Stimulated activated CD4-positive, alpha-beta T cell treated with anti-CD3 and anti-CD28 coated beads, Interleukin-2, amount 100 ng/mL, for 48 hours (primary cell): Measurements from ENCODE around the gene PLK5.
A peak's percentile ranks its signal among the peaks of the same experiment; 100 is the strongest.
"Not testable (repeated sequence)": the region's sequence is repeated elsewhere in the genome, so short reads cannot be mapped to it uniquely, and the experiment has no call there.

Experiments
- DNase-seq, 2 donors: peaks; one replicate each; pipeline ENCODE4 v3.0.0-alpha.2; 2020

PLK5 gene

GRCh38 chr19:1523412-1524286 is at the start of gene PLK5:
Gene PLK5, plus strand, starts transcription at chr19:1524077. Its CDS starts 2,920 bp downstream, at chr19:1526997.
- no peak for DNase-seq

DNA sequence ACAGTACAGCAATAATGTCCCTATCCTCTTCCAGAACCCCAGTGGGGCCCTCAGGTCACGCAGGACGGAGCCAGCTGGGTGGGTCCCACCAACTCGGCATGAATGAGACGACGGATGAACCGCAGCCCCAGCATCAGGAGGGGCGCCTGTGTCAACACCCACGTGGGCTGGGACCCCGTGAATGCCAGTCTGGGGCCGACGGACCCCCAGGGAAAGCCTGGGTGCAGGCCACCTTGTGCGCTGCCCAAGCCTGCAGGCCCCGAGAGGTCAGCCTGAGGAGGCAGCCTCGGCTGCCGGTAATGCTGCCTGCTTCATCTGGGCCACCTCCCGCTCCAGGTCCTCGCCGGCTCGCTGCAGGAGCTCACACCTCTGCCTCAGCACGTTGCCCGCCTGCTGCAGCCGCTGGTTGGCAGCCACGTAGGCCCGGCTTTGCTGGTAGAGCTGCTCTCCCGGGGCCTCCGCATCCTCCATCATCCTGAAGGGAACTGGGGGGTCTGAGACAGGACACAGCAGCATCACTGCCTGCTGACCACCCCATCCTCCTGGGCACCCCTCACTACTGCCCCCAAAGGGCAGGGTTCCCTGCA is 49.0 kb upstream of the PLK5 start:
- no peak for DNase-seq

- DNase-seq: no peak
These were observed 48.0 kb upstream of the PLK5 start for GRCh38 chr19:1475751-1476437.

DNA sequence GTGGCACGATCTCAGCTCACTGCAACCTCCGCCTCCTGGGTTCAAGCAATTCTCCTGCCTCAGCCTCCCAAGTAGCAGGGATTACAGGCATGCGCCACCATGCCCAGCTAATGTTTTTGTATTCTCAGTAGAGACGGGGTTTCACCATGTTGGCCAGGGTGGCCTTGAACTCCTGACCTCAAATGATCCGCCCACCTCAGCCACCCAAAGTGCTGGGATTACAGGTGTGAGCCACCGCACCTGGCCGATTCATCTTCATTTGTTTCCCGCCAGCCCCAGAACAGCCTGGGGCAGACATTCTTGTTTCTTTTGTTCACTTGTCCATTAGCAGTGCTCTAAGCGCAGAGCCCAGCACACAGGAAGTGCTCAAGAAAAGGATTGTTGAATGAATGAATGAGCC is 46.8 kb upstream of the PLK5 start:
- not testable (repeated sequence) for DNase-seq

GRCh38 chr19:1478934-1479707 is 44.8 kb upstream of the PLK5 start, which contains the start of gene C19orf25:
Gene C19orf25, minus strand, starts transcription at chr19:1479215. Its CDS starts 312 bp downstream, at chr19:1478903.
- DNase-seq: peak; percentile 88 to 91

GRCh38 chr19:1481224-1481892 is 42.5 kb upstream of the PLK5 start:
- no peak for DNase-seq

GRCh38 chr19:1481893-1482360 is 42.0 kb upstream of the PLK5 start:
- DNase-seq: no peak

DNA sequence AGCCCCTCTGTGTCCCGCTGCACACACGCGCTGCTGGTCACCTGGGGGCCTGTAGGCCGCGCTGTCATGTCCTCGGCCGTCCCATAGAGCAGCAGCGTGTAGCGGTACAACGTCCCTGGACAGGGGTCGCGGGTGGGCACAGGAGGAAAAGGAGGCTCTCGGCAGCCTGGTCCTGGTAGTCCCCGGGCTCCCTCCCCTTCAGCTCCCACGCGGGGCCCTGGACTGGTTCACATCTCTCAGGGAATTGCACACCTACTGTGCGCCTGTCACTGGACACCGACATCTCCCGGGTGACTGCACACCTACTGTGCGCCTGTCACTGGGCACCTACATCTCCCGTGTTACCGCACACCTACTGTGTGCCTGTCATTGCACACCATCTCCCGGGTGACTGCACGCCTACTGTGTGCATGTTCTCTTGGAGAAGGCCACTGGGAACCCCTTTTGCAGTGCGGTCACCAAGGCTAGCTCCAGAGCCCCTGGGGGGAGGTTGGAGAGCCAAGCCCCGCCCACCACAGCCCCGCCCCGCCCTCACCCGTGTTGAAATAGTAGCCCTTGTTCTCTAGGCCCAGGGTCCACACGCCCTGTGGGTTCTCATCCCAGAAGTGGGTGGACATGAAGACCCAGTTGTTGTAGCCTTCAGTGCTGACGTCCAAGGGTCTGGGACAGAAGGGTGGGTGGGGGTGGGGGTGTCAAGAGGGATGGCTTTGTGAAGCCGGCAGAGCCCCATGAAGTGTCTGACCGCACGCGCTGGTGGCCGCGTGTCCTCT is 41.3 kb upstream of the PLK5 start:
- no peak for DNase-seq

DNA sequence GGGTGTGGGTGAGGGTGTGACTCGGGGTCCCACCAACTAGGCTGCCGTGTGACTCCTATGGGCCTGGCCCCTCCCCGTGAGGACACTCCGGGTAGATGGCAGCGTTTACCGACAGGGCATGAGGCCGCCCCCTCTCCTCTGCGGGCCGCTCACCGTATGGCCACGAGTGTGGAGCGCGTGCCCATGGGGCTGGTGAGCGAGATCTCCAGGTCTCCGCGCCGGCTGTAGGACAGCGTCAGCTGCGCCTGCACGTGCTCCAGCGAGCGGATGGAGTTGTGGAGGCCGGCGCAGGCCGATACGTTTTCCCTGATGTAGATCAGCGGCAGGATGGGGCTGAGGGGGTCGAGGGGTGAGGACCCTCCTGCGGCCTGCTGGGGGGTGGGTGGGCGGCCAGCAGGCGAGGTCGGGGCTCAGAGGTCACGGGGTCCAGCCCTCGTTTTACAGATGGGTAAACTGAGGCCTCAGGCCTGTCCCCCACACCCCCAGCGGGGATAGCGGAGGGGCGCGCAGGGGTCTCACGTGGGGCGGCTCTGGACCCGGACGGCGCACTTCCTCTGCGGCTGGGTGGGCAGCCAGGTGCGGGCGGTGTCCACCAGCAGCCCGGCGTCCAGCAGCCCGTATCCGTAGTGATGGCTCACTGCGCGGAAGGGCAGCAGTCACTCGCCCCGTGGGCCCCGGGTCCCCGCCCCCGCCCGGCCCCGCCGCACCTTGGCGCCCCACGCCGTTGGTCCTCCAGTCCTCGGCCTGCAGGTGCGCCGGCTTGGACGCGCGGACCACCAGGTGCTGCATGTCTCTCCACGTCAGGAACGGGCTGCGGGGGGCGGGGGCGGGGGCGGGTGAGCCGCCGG is 40.5 kb upstream of the PLK5 start:
- DNase-seq: no peak

- no peak for DNase-seq
These were observed 39.9 kb upstream of the PLK5 start for GRCh38 chr19:1483979-1484428.

- DNase-seq: no peak
These were observed 36.9 kb upstream of the PLK5 start for GRCh38 chr19:1486720-1487575.

- no peak for DNase-seq
These were observed 36.1 kb upstream of the PLK5 start for GRCh38 chr19:1487576-1488281.

- no peak for DNase-seq
These were observed 35.6 kb upstream of the PLK5 start for GRCh38 chr19:1488282-1488601.

- no peak for DNase-seq
These were observed 34.2 kb upstream of the PLK5 start for GRCh38 chr19:1489463-1490310.

DNA sequence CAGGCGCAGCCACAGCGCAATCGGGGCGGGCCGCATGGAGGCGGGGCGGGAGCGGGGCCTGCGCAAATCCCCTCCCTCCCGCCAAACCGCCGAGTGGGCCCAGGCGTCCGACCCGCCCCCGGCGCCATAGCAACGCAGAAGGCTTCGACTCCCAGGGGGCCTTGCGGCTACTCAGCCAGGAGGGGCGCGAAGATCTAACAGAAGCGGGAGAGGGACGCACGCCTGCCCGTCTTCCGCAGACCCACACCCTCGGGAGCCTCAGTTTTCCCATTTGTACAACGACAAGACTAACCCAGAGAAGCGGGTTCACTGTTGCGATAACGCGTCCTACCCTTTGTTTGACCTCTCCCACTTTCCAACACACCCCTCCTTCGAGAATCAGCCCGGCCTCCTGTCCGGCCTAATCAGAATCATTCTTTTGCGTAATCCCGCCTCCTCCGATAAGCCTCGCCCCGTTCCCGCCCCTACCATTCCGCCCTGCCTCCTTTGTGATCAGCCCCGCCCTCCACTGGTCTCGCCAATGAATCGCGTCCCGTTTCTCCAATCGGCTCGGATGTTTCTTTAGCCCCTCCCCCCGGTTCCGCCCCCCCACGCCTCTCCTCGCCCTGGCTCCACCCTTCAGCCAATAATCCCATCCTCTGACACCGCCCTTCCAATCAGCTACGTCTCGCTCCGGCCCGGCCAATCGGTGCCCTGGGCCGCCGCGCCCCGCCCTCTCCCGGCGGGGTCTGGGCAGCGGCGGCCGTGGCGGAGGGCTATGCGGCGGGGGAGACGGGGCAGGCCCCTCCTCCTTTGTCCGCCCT is 33.4 kb upstream of the PLK5 start, which contains the start of gene PCSK4:
Gene PCSK4 (minus strand): TSS at position 40 of the 803 bp plus-strand sequence. CDS start 4 bp downstream, at position 36.
- peak; percentile 94 to 96 for DNase-seq

GRCh38 chr19:1491114-1491848 is 32.6 kb upstream of the PLK5 start, which contains the start of gene REEP6:
Gene REEP6, plus strand, starts transcription at chr19:1491181. Its CDS starts 89 bp downstream, at chr19:1491270.
- no peak for DNase-seq
